HepG2 (cell line): ENCODE data around the gene HAGHL. TPM values are rescaled to one million over a fixed set of nuclear protein-coding genes. Genes with fewer than 3 reads are reported as not detected.
A peak's percentile ranks its signal among the peaks of the same experiment; 100 is the strongest.

ENCODE experiments used
- ARID5B ChIP-seq: IDR thresholded peaks from 2 replicates; pipeline ENCODE4 v1.4.0; 2020; ENCODE audit warnings: mild to moderate bottlenecking, missing genetic modification reagents
- ATF1 ChIP-seq: IDR thresholded peaks from 2 replicates; pipeline ENCODE4 v1.6.1; 2016; ENCODE audit warnings: mild to moderate bottlenecking, control low read depth
- ATF7 ChIP-seq, 2 experiments: fragments of 450-650 bp in 1 of 2; sonication (generic) in 1 of 2; formaldehyde crosslinking in 1 of 2; IDR thresholded peaks; 2 replicates each; pipeline versions ENCODE4 v1.4.0 to v1.6.1; 2016 to 2020; ENCODE audit warnings: antibody characterized with exemption in 1 of 2, mild to moderate bottlenecking in 1 of 2, missing genetic modification reagents in 1 of 2
- HDAC1 ChIP-seq: sonication (generic); formaldehyde crosslinking; IDR thresholded peaks from 2 replicates; pipeline ENCODE4 v1.5.1; 2020; ENCODE audit warnings: mild to moderate bottlenecking, missing genetic modification reagents
- HMG20B ChIP-seq: conservative IDR thresholded peaks from 2 replicates; pipeline ENCODE4 v1.6.1; 2016; ENCODE audit warnings: missing genetic modification reagents, missing compliant biosample characterization
- RARG ChIP-seq: sonication (generic); formaldehyde crosslinking; IDR thresholded peaks from 2 replicates; pipeline ENCODE4 v1.4.0; 2020; ENCODE audit warnings: low read depth, mild to moderate bottlenecking, missing genetic modification reagents
- SMC3 ChIP-seq: IDR thresholded peaks from 2 replicates; pipeline ENCODE4 v1.6.1; 2011; ENCODE audit warnings: low read length, improper control_type of control experiment
- TCF12 ChIP-seq, 2 experiments: fragments of 450-650 bp in 1 of 2; sonication (generic) in 1 of 2; formaldehyde crosslinking in 1 of 2; IDR thresholded peaks; 2 replicates each; pipeline versions ENCODE4 v1.6.1 to v1.8.0; 2017 to 2022; ENCODE audit warnings: antibody characterized with exemption in 1 of 2, mild to moderate bottlenecking in 1 of 2, missing genetic modification reagents in 1 of 2, moderate library complexity in 1 of 2
- THRA ChIP-seq: sonication (generic); formaldehyde crosslinking; IDR thresholded peaks from 2 replicates; pipeline ENCODE4 v1.4.0; 2020; ENCODE audit warnings: missing genetic modification reagents, borderline replicate concordance
- U2AF2 ChIP-seq: fragments of 200-400 bp; formaldehyde crosslinking; IDR thresholded peaks from 2 replicates; pipeline ENCODE4 v1.6.1; 2017; ENCODE audit warnings: low read depth, mild to moderate bottlenecking, low read length
- ZNF234 ChIP-seq: sonication (generic); formaldehyde crosslinking; conservative IDR thresholded peaks from 2 replicates; pipeline ENCODE4 v1.5.1; 2020; ENCODE audit warnings: mild to moderate bottlenecking, missing genetic modification reagents
- ZNF282 ChIP-seq: fragments of 450-650 bp; IDR thresholded peaks from 2 replicates; pipeline ENCODE4 v1.6.1; 2018; ENCODE audit not compliant: partially characterized antibody
- ZNF292 ChIP-seq: sonication (generic); formaldehyde crosslinking; IDR thresholded peaks from 2 replicates; pipeline ENCODE4 v1.8.1; 2022; ENCODE audit warnings: mild to moderate bottlenecking, low read depth, missing genetic modification reagents, borderline replicate concordance
- ZNF589 ChIP-seq: sonication (generic); formaldehyde crosslinking; conservative IDR thresholded peaks from 2 replicates; pipeline ENCODE4 v1.8.0; 2022; ENCODE audit warnings: mild to moderate bottlenecking, moderate library complexity, missing genetic modification reagents
- ZNF619 ChIP-seq: sonication (generic); formaldehyde crosslinking; IDR thresholded peaks from 2 replicates; pipeline ENCODE4 v1.4.0; 2020; ENCODE audit warnings: mild to moderate bottlenecking, missing genetic modification reagents
- polyA plus RNA-seq, 8 experiments: library from polyadenylated mRNA; depleted of rRNA in 3 of 8; stranded (reverse) in 7 of 8; unstranded in 1 of 8; fragments of >200 nt; fragmentation: Illumina TruSeq in 4 of 8; extraction: Trizol in 4 of 8; gene quantifications; 2 replicates each; pipeline versions ENCODE4 v1.2.1 to v1.2.3, GENCODE V29; 2011 to 2016; ENCODE audit warnings: low read depth in 4 of 8, missing spikeins in 1 of 8, mixed read lengths in 1 of 8; ENCODE audit not compliant: insufficient read depth in 1 of 8
- total RNA-seq, 5 experiments: library from RNA; depleted of rRNA; stranded (reverse); fragments of >200 nt; fragmentation: Illumina TruSeq; extraction: Trizol; gene quantifications; 2 replicates each; pipeline ENCODE4 v1.2.3, GENCODE V29; 2016; ENCODE audit warnings: low read depth in 1 of 5
- TF ChIP-seq, protein P1 (sequence below): sonication (generic); formaldehyde crosslinking; IDR thresholded peaks from 2 replicates; pipeline ENCODE4 v1.9.0; 2022; ENCODE audit warnings: missing genetic modification reagents, mild to moderate bottlenecking, borderline replicate concordance
- TF ChIP-seq, protein P2 (sequence below): sonication (generic); formaldehyde crosslinking; IDR thresholded peaks from 2 replicates; pipeline ENCODE4 v1.8.1; 2023; ENCODE audit warnings: mild to moderate bottlenecking, moderate library complexity, missing genetic modification reagents
- TF ChIP-seq, protein P3 (sequence below): sonication (generic); formaldehyde crosslinking; IDR thresholded peaks from 2 replicates; pipeline ENCODE4 v1.9.0; 2021; ENCODE audit warnings: missing genetic modification reagents, mild to moderate bottlenecking, borderline replicate concordance

HAGHL gene
- total and polyA plus RNA-seq, 2 of the 13 experiments (the other 11 are each of a cell fraction or from before 2014, with no cell fraction given), result 3.4 to 8.4 TPM

- TF ChIP-seq, protein P1, sequence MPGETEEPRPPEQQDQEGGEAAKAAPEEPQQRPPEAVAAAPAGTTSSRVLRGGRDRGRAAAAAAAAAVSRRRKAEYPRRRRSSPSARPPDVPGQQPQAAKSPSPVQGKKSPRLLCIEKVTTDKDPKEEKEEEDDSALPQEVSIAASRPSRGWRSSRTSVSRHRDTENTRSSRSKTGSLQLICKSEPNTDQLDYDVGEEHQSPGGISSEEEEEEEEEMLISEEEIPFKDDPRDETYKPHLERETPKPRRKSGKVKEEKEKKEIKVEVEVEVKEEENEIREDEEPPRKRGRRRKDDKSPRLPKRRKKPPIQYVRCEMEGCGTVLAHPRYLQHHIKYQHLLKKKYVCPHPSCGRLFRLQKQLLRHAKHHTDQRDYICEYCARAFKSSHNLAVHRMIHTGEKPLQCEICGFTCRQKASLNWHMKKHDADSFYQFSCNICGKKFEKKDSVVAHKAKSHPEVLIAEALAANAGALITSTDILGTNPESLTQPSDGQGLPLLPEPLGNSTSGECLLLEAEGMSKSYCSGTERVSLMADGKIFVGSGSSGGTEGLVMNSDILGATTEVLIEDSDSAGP (CRISPR knock-in tag), result peak; percentile 57; the same call in 1 of the 2 replicates
- TF ChIP-seq U2AF2, result no peak
- TF ChIP-seq, protein P2, sequence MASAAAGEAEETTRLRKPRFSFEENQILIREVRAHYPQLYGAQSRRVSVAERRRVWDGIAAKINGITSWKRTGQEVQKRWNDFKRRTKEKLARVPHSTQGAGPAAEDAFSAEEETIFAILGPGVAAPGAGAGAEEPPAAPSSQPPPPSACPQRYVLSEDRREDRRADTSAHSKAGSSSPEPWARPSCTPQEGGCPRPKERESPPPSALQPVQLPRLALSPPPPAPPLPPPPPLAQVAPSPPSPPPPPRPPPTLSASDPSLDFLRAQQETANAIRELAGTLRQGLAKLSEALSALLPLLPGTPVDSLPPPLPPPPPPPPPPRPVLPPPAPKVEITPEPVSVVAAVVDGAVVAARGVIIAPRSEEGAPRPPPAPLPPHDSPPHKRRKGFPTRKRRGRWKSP (CRISPR knock-in tag), result peak; percentile 48; the same call in 1 of the 2 replicates
- TF ChIP-seq ARID5B, result no peak
- TF ChIP-seq ZNF234 (CRISPR knock-in tag), result no peak
- TF ChIP-seq ZNF292 (CRISPR knock-in tag), result no peak
- TF ChIP-seq HMG20B (CRISPR knock-in tag), result no peak
- TF ChIP-seq ATF1 (CRISPR knock-in tag), result no peak
- no peak for TF ChIP-seq ATF7 (IDR thresholded peaks at IDR 0.05)
- no peak for TF ChIP-seq ATF7 (CRISPR knock-in tag; IDR thresholded peaks at IDR 0.05)
- TF ChIP-seq ZNF282, result no peak
- no peak for TF ChIP-seq THRA
- TF ChIP-seq ZNF619 (CRISPR knock-in tag), result no peak
- no peak for TF ChIP-seq TCF12 (IDR thresholded peaks at IDR 0.05)
- TF ChIP-seq TCF12 (CRISPR knock-in tag; IDR thresholded peaks at IDR 0.05), result peak; percentile 22; the same call in 1 of the 2 replicates
- TF ChIP-seq, protein P3, sequence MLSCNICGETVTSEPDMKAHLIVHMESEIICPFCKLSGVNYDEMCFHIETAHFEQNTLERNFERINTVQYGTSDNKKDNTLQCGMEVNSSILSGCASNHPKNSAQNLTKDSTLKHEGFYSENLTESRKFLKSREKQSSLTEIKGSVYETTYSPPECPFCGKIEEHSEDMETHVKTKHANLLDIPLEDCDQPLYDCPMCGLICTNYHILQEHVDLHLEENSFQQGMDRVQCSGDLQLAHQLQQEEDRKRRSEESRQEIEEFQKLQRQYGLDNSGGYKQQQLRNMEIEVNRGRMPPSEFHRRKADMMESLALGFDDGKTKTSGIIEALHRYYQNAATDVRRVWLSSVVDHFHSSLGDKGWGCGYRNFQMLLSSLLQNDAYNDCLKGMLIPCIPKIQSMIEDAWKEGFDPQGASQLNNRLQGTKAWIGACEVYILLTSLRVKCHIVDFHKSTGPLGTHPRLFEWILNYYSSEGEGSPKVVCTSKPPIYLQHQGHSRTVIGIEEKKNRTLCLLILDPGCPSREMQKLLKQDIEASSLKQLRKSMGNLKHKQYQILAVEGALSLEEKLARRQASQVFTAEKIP (CRISPR knock-in tag), result no peak
- TF ChIP-seq RARG, result no peak
- no peak for TF ChIP-seq HDAC1 (CRISPR knock-in tag)
- TF ChIP-seq ZNF589 (CRISPR knock-in tag), result no peak
- no peak for TF ChIP-seq SMC3
Observed at GRCh38 chr16:714558-715476, 12.1 kb upstream of the HAGHL start, which contains the start of gene METRN (continued).
